Smooth muscle cell (in vitro differentiated cells): ENCODE data around the gene PKNOX2. TPM values are rescaled to one million over a fixed set of nuclear protein-coding genes. Genes with fewer than 3 reads are reported as not detected.
A peak's percentile ranks its signal among the peaks of the same experiment; 100 is the strongest.

ENCODE experiments used
- DNase-seq: peaks from one replicate; lab custom pipeline; 2025; ENCODE audit not compliant: unreplicated experiment; lab: John Stamatoyannopoulos, UW
- H2AFZ ChIP-seq: fragments of 200-600 bp; sonication (generic); 2 replicates; pipeline ENCODE4 v1.6.0; 2016; ENCODE audit warnings: antibody characterized with exemption, low read depth, mild to moderate bottlenecking
- H3F3A ChIP-seq: fragments of 200-600 bp; sonication (generic); 2 replicates; pipeline ENCODE4 v1.6.0; 2017; ENCODE audit warnings: antibody characterized with exemption, low read depth
- H3K27ac ChIP-seq: fragments of 200-600 bp; sonication (generic); 2 replicates; pipeline ENCODE4 v1.5.1; 2016; ENCODE audit warnings: low read depth, mild to moderate bottlenecking
- H3K27me3 ChIP-seq: fragments of 200-600 bp; sonication (generic); 2 replicates; pipeline ENCODE4 v1.6.1; 2016; ENCODE audit warnings: low read depth, mild to moderate bottlenecking
- H3K36me3 ChIP-seq: fragments of 200-600 bp; sonication (generic); 2 replicates; pipeline ENCODE4 v1.5.1; 2016; ENCODE audit warnings: low read depth
- H3K4me1 ChIP-seq: fragments of 200-600 bp; sonication (generic); 2 replicates; pipeline ENCODE4 v1.5.1; 2016; ENCODE audit warnings: low read depth
- H3K4me2 ChIP-seq: fragments of 200-600 bp; sonication (generic); 2 replicates; pipeline ENCODE4 v1.6.0; 2016; ENCODE audit warnings: mild to moderate bottlenecking
- H3K4me3 ChIP-seq: fragments of 200-600 bp; sonication (generic); 2 replicates; pipeline ENCODE4 v1.5.1; 2016; ENCODE audit warnings: mild to moderate bottlenecking
- H3K79me2 ChIP-seq: fragments of 200-600 bp; sonication (generic); 2 replicates; pipeline ENCODE4 v1.6.0; 2016; ENCODE audit warnings: low read depth, mild to moderate bottlenecking
- H3K9ac ChIP-seq: fragments of 200-600 bp; sonication (generic); 2 replicates; pipeline ENCODE4 v1.6.0; 2016; ENCODE audit warnings: low read depth
- H3K9me3 ChIP-seq: fragments of 200-600 bp; sonication (generic); replicated peaks from 2 replicates; pipeline ENCODE4 v1.5.1; 2016; ENCODE audit warnings: low read depth
- H4K20me1 ChIP-seq: fragments of 200-600 bp; sonication (generic); 2 replicates; pipeline ENCODE4 v1.6.0; 2016; ENCODE audit warnings: low read depth
- CTCF ChIP-seq: fragments of 200-600 bp; sonication (generic); IDR thresholded peaks from 2 replicates; pipeline ENCODE4 v1.5.1; 2017; ENCODE audit warnings: borderline replicate concordance, mild to moderate bottlenecking, antibody characterized with exemption; ENCODE audit not compliant: insufficient read depth, poor library complexity, severe bottlenecking
- WGBS: methylation state at CpG from one replicate; pipeline ENCODE4 v1.1.7; 2016; ENCODE audit warnings: low lambda C conversion rate; 5-methylcytosine and 5-hydroxymethylcytosine counted together
- polyA plus RNA-seq: library from polyadenylated mRNA; unstranded; fragments of >200 nt; fragmentation: Nextera tagmentation; extraction: Ambion mirVana; gene quantifications from 2 replicates; pipeline ENCODE4 v1.2.1, GENCODE V29; 2016
- total RNA-seq: library from RNA; depleted of rRNA; stranded (reverse); fragments of >200 nt; gene quantifications from 2 replicates; pipeline ENCODE4 v1.2.3, GENCODE V29; 2014

PKNOX2 gene
- total and polyA plus RNA-seq, 2 experiments from 2014 or later = 7.2 to 7.9 TPM

GRCh38 chr11:125345421-125346178 lies 181.0 kb downstream of the PKNOX2 start:
- Histone ChIP-seq H3K36me3 (no peaks in the 10 kb centered on the region), H3K79me2 (no peaks in the 10 kb centered on the region), H3K27ac (peak overlapping the region; percentile 65), H3K9me3 (no peaks in the 10 kb centered on the region), H3K4me2 (peak overlapping the region; percentile 48), H3K4me3 (no peak overlapping the region), H3K27me3 (no peaks in the 10 kb centered on the region), H3K4me1 (peaks cover 55% of the 10 kb centered on the region), H3F3A (peaks cover 13% of the 10 kb centered on the region), H2AFZ (no peak overlapping the region), H3K9ac (no peak overlapping the region), H4K20me1 (no peaks in the 10 kb centered on the region)
- WGBS = 37% methylated on average over 19 of the region's 20 CpGs
- peak; percentile 95 for TF ChIP-seq CTCF
- peak; percentile 60 for DNase-seq

DNA sequence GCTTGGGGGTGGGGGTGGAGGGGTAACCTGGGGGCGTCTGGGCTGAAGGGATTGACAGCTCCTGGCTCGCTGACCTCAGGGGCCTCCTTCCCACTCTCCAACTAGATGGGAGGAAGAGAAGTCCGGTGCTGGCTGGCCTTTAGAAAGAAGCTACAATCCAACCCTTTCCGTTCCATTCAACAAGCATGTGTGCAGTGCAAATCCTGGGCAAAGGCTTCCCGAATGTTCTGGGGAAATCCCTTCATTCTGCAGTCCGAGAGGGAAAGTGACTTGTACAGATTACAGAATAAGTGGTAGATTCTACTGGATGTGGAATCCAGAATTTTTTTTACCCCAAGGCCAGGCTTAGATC lies 181.6 kb downstream of the PKNOX2 start:
- H3K27me3 ChIP-seq = no peaks in the 10 kb centered on the region
- H4K20me1 ChIP-seq = no peaks in the 10 kb centered on the region
- peaks cover 13% of the 10 kb centered on the region for H3F3A ChIP-seq
- peak overlapping the region; percentile 65 for H3K27ac ChIP-seq
- peaks cover 56% of the 10 kb centered on the region for H3K4me1 ChIP-seq
- H2AFZ ChIP-seq = no peak overlapping the region
- no peak overlapping the region for H3K9ac ChIP-seq
- no peaks in the 10 kb centered on the region for H3K9me3 ChIP-seq
- H3K4me3 ChIP-seq = no peak overlapping the region
- no peaks in the 10 kb centered on the region for H3K36me3 ChIP-seq
- peak overlapping the region; percentile 4 for H3K4me2 ChIP-seq
- DNase-seq = no peak
- H3K79me2 ChIP-seq = no peaks in the 10 kb centered on the region
- TF ChIP-seq CTCF = no peak
- WGBS = 23% methylated on average over 6 of the region's 6 CpGs

DNA sequence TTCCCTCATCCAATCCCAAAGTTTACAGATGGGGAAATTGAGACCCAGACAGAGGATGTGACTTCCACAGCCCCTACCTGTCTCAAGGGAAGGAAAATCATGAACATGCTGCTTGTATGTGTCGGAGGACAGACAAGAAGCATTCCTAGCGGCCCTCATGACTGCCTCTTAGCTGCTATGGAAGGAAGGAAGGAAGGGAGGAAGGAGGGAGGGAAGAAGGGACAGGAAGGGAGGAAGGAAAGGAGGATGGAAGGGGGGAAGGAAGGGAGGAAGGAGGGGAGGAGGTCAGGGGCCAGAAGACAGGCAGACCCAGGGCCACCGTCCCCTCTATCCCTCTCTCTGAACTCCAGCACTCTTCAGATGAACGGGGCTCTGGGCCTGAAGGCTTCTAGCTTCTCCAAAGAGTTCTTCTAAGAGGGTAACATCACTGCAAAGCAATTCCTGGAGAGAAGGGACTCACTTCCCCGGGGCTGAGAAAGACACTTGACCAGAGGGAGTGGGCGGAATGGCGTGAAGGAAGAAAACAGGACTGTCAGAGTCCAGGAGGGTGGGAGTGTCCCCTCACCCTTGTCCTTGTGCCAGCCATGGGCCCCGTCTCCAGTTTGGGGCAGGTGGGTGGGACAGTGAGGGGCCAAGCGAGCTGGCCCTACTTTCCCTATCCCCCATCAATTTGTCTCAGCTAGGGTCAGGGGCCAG lies 182.2 kb downstream of the PKNOX2 start:
- Histone ChIP-seq H3K27ac (peak overlapping the region; percentile 65), H3K27me3 (no peaks in the 10 kb centered on the region), H2AFZ (no peak overlapping the region), H4K20me1 (no peaks in the 10 kb centered on the region), H3K4me2 (peak overlapping the region; percentile 4), H3K4me3 (no peak overlapping the region), H3K36me3 (no peaks in the 10 kb centered on the region), H3K79me2 (no peaks in the 10 kb centered on the region), H3K9me3 (no peaks in the 10 kb centered on the region), H3K9ac (no peak overlapping the region), H3F3A (peaks cover 13% of the 10 kb centered on the region), H3K4me1 (peaks cover 56% of the 10 kb centered on the region)
- WGBS = 71% methylated on average over 8 of the region's 9 CpGs
- no peak for TF ChIP-seq CTCF
- no peak for DNase-seq
